ENCODE data around the gene LHX8. TPM values are rescaled to one million over a fixed set of nuclear protein-coding genes. Genes with fewer than 3 reads are reported as not detected.

The LHX8 gene
- polyA plus RNA-seq, 1 donor from 2014 or later = 11.1 TPM

Small RNA genes lying within 50 kb of the gene (small RNA-seq; reads per million reads assigned to genes)
- 0 reads per million in 3 experiments for gene RNU6-622P

Data from neural cell (in vitro differentiated cells).